ENCODE results near the gene RMRP.
"Not testable (repeated sequence)": the region's sequence is repeated elsewhere in the genome, so short reads cannot be mapped to it uniquely, and the experiment has no call there.

The RMRP gene

DNA sequence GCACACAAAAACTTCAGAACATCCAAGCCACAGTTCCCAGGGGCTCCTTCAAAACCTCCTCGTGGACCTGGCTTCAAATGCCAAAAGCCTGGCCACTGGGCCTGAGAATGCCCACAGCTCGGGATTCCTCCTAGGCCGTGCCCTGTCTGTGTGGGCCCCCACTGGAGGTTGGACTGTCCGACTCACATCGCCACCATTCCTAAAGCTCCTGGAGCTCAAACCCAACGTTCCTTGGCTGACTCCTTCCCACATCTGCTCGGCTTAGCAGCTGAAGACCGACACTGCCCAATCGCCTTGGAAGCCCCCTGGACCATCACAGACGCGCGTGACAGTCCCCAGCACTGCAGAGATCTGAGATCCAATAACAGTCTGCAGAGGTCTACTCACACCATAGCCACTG is 14.8 kb downstream of the RMRP start:
- no peak for DNase-seq (ENCODE audit: low read depth, low spot score)

DNA sequence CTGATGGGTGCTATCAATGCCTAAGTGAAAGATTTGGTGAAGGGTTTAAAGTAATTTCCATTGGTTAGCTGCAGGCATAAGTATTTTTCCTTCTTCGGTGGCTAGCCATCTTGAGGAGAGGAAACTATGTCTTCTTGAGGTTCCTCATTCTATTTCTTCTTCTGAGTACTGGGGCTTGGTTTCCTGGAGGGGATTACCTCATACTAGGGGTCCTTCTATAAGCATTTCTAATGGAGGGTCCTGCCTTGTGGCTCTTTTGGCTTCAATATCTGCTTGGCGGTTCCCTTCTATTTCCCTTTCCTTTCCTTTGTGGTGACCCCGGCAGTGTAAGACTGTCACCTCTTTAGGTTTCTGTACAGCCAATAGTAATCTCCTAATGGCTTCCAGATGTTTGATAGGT is 16.3 kb downstream of the RMRP start:
- not testable (repeated sequence) for DNase-seq (ENCODE audit: low read depth, low spot score)

GRCh38 chr9:35640431-35640830 is 17.4 kb downstream of the RMRP start:
- not testable (repeated sequence) for DNase-seq (ENCODE audit: low read depth, low spot score)

GRCh38 chr9:35639631-35640030 is 18.2 kb downstream of the RMRP start:
- DNase-seq (ENCODE audit: low read depth, low spot score): no peak

- not testable (repeated sequence) for DNase-seq (ENCODE audit: low read depth, low spot score)
Measured at GRCh38 chr9:35639225-35639624, 18.6 kb downstream of the RMRP start.

- DNase-seq (ENCODE audit: low read depth, low spot score): not testable (repeated sequence)
Measured at GRCh38 chr9:35638751-35639150, 19.1 kb downstream of the RMRP start.

DNA sequence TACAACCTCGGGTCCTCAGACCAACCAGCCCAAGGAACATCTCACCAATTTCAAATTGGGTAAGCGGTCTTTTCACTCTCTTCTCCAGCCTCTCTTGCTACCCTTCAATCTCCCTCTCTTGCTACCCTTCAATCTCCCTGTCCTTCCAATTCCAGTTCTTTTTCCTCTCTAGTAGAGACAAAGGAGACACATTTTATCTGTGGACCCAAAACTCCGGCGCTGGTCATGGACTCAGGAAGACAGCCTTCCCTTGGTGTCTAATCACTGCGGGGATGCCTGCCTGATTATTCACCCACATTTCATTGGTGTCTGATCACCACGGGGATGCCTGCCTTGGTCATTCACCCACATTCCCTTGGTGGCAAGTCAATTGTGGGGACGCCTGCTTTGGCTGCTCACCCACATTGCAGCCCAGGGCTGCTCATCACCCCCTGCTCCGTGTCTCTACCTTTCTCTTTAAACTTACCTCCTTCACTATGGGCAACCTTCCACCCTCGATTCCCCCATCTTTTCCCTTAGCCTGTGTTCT is 20.3 kb downstream of the RMRP start:
- not testable (repeated sequence) for DNase-seq (ENCODE audit: low read depth, low spot score)

GRCh38 chr9:35636877-35637246 is 21.0 kb downstream of the RMRP start:
- DNase-seq (ENCODE audit: low read depth, low spot score): not testable (repeated sequence)

- DNase-seq (ENCODE audit: low read depth, low spot score): no peak
Measured at GRCh38 chr9:35636135-35636876, 21.5 kb downstream of the RMRP start.

DNA sequence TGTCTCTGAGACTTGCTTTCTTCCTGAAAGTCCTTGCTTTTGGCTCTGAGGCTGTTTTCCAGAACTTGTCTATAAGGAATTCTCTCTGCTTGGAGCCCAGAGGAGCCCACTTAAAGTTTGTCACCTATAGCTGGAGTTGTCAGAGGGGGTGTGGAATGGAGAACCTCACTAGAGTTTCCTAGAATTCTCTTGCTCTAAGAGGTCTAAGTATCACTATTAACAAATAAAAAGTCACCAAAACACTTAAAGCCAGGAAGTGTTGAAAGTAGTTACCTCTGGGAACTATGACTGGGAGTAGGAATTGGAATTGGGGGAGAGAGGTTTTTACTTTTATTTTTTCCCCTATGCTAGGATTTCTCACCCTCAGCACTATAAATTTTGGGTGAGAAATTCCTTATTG is 22.1 kb downstream of the RMRP start:
- no peak for DNase-seq (ENCODE audit: low read depth, low spot score)

DNA sequence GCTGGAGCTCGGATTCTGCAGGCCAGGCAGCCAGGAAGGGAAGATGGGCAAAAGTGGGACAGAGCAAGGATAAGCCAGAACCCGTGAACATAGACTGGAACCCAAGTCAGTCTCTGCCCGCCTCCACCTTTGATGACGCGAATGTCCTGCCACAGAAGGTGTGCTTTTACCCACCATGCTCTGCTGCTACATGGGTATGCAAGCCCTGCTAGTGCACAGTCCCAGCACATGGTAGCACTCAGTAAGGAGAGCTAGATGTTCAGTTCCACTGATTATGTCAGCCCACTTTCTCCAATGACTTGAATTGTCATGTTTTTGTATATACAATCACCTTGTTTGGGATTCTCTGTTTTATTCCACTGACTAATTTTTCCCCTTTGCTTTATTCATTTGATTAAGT is 28.2 kb downstream of the RMRP start:
- DNase-seq (ENCODE audit: low read depth, low spot score): no peak

DNA sequence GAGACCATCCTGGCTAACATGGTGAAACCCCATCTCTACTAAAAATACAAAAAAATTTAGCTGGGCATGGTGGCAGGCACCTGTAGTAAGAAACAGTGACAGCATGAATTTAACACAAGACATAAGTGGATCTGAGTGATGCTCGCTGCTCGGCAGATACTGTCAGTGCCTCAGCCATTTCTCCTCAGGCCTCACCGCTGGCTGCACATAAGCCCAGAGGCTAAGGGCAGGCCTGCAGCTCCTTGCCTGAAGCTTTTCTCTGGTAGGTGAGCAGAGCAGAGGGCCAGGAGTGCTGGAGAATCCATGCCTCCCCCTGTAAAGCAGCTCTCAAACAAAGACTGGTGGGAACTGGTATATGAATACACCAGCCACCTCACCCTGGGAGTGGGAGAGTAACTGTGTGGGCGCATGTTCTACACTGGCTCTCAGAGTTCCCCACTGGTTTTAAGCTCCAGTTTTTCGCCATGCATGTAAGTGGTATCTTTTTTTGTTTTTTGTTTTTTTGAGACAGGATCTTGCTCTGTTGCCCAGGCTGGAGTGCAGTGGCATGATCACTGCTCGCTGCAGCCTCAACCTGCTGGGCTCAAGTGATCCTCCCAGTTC is 29.3 kb downstream of the RMRP start:
- no peak for DNase-seq (ENCODE audit: low read depth, low spot score)

DNA sequence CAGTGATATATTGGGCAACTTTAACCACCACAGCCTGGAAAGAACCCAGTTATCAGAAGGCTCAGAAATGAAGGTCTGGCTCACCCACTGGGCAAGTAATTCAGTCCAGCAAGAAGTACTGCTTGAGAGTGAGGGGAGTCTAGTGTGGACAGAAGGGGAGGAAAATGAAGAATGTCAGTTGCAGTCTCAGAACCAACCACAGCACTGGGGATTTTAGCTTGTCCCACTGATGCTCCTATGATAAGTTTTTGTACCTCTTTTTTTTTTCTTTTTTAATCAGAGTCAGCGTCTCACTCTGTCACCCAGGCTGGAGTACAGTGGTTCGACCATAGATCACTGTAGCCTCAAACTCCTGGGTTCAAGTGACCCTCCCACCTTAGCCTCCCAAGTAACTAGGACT is 30.2 kb downstream of the RMRP start:
- no peak for DNase-seq (ENCODE audit: low read depth, low spot score)

GRCh38 chr9:35619800-35620158 is 38.0 kb downstream of the RMRP start:
- no peak for DNase-seq (ENCODE audit: low read depth, low spot score)

- no peak for DNase-seq (ENCODE audit: low read depth, low spot score)
Measured at GRCh38 chr9:35618854-35619799, 38.7 kb downstream of the RMRP start.

- no peak for DNase-seq (ENCODE audit: low read depth, low spot score)
Measured at GRCh38 chr9:35618325-35618727, 39.5 kb downstream of the RMRP start, which contains the start of gene CD72. Gene CD72, minus strand, starts transcription at chr9:35618413. Its CDS starts 110 bp downstream, at chr9:35618303.

DNA sequence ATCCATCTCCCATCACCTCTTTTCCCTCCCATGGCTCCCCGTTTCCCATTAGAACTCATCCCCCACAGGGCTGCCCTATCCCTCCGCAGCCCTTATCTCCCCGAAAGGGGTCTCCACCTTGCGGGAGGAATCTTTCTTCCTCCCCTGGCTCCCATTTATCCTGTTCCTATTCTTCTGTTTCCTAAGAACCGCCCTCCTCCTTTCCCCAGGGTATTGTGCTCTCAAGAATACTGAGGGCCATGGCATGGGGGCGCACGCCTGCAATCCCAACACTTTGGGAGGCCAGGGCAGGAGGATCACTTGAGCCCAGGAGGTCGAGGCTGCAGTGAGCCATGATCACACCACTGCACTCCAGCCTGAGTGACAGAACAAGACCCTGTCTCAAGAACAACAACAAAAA is 40.3 kb downstream of the RMRP start:
- no peak for DNase-seq (ENCODE audit: low read depth, low spot score)

- DNase-seq (ENCODE audit: low read depth, low spot score): no peak
Measured at GRCh38 chr9:35616681-35617459, 40.9 kb downstream of the RMRP start.

- no peak for DNase-seq (ENCODE audit: low read depth, low spot score)
Measured at GRCh38 chr9:35615981-35616680, 41.7 kb downstream of the RMRP start.

DNA sequence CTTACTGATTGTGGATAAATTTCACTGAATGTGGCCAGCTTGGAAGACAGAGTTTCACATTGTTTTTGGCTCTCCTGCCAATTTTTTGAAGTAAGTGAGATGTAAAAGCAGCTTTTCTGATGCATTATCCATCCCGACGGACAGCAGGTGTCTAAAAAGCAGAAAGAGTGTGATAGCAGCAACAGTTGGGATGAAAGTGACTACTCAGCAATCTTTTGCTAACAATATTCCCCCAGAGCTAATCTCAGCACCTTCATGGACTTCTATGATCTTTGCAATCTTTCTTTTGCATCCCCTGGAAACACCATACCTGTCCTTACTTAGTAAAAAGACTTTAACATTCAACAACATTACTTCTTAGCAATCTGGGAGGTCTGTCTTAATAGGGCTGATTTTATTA is 45.0 kb downstream of the RMRP start:
- no peak for DNase-seq (ENCODE audit: low read depth, low spot score)

GRCh38 chr9:35612066-35612465 is 45.8 kb downstream of the RMRP start:
- not testable (repeated sequence) for DNase-seq (ENCODE audit: low read depth, low spot score)
